Right cardiac atrium (tissue), 5 donors: Measurements from ENCODE around the gene CSK. TPM values are rescaled to one million over a fixed set of nuclear protein-coding genes. Genes with fewer than 3 reads are reported as not detected.

Source experiments
- ATAC-seq, 2 donors: fragments of 200-7000 bp; cut with Tn5 transposase; one replicate each; pipeline versions ENCODE4 v1.8.0 to v1.9.1; 2020; ENCODE audit warnings: moderate library complexity in 2 of 2, mild to moderate bottlenecking in 1 of 2
- DNase-seq, 3 donors: peaks; one replicate each; pipeline ENCODE4 v3.0.0-alpha.2; 2020
- H3K27ac ChIP-seq: one replicate; pipeline ENCODE4 v1.5.1; 2013; ENCODE audit warnings: mild to moderate bottlenecking, low read length, control low read depth, moderate library complexity
- H3K27me3 ChIP-seq: one replicate; pipeline ENCODE4 v1.6.1; 2013; ENCODE audit not compliant: control insufficient read depth, insufficient read depth
- H3K4me1 ChIP-seq: one replicate; pipeline ENCODE4 v1.6.1; 2013; ENCODE audit warnings: low read length; ENCODE audit not compliant: control insufficient read depth, insufficient read depth
- H3K4me3 ChIP-seq: one replicate; pipeline ENCODE4 v1.5.1; 2013; ENCODE audit warnings: low read length, control low read depth
- H3K9me3 ChIP-seq: one replicate; pipeline ENCODE4 v1.6.1; 2013; ENCODE audit warnings: low read length; ENCODE audit not compliant: control insufficient read depth
- WGBS: extraction: QIAGEN DNeasy Blood & Tissue Kit; methylation state at CpG from one replicate; pipeline ENCODE4 v1.1.7; 2013; 5-methylcytosine and 5-hydroxymethylcytosine counted together
- intact Hi-C, 4 donors: fragments of 100-400 bp; cut with DNase I; formaldehyde crosslinking; loops; one replicate each; pipeline versions ENCODE4 v1.11.0 to v1.14.0; 2022 to 2023
- polyA plus RNA-seq: library from polyadenylated mRNA; stranded (reverse); fragments of 200-250 nt; gene quantifications from one replicate; pipeline ENCODE4 v1.2.3, GENCODE V29; 2013
- total RNA-seq, 4 donors: library from RNA; stranded (reverse); fragmentation: NEBNext Ultra II Directional; extraction: Animal tissue kit (Norgen Biotek cat#: 25700); gene quantifications; one replicate each; pipeline ENCODE4 v1.2.1, GENCODE V29; 2021
- donor health status: healthy with polysubstance abuse.
- donor health status: DM: no; HTN: yes; CAD: no.
- donor health status: DM: no; HTN: no; CAD: no.
- donor health status: DM: no; HTN: yes; CAD: no; lungs with severe emphysema.
- donor health status: DM: yes; HTN: yes; CAD: no.

CSK gene
- total and polyA plus RNA-seq, 5 donors: 44.3 to 68.3 (median 59.3) TPM

- peak in 1 of 3 donors; percentile 13 for DNase-seq
- H3K9me3 ChIP-seq: no peaks in the 10 kb centered on the region
- no peaks in the 10 kb centered on the region for H3K27me3 ChIP-seq
- no peaks in the 10 kb centered on the region for H3K4me1 ChIP-seq
- intact Hi-C loops: loop anchor here in 2 of 4 donors (5.0 to 10.0 kb wide), 2 partner anchors 53 to 65 kb away; partner anchors contain the start of gene CSK (in 1 of the 2)
- H3K27ac ChIP-seq: no peak overlapping the region
- ATAC-seq: no peak
- 81% methylated on average over 15 of the region's 15 CpGs for WGBS
- H3K4me3 ChIP-seq: no peak overlapping the region
Observed at GRCh38 chr15:74837482-74838136, 55.7 kb downstream of the CSK start.

DNA sequence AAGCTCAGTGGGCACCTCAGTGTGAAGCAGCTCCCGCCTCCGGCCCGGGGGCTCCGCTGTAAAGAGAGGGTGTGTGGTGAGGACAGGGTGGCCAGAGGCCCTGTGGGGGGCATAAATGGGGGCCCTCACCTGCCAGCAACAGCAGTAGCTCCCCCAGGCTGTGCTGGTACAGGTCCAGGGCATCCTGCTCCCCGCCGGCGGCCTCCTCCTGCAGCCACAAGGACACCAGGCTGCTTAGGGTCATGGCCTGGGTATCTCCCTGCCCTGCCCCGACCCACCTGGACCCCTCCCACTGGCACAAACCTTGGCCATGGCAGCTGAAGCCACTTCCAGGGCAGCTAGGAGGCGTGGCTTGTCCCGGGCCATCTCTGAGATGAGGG lies 56.2 kb downstream of the CSK start:
- WGBS: 94% methylated on average over 10 of the region's 10 CpGs
- no peaks in the 10 kb centered on the region for H3K4me1 ChIP-seq
- no peak overlapping the region for H3K4me3 ChIP-seq
- H3K27me3 ChIP-seq: no peaks in the 10 kb centered on the region
- ATAC-seq (no peak), DNase-seq (peak in 1 of 3 donors; percentile 37)
- intact Hi-C loops: loop anchor here in 2 of 4 donors (5.0 to 10.0 kb wide), 2 partner anchors 53 to 66 kb away; partner anchors contain the start of gene CSK (in 1 of the 2)
- no peak overlapping the region for H3K27ac ChIP-seq
- H3K9me3 ChIP-seq: no peaks in the 10 kb centered on the region

DNA sequence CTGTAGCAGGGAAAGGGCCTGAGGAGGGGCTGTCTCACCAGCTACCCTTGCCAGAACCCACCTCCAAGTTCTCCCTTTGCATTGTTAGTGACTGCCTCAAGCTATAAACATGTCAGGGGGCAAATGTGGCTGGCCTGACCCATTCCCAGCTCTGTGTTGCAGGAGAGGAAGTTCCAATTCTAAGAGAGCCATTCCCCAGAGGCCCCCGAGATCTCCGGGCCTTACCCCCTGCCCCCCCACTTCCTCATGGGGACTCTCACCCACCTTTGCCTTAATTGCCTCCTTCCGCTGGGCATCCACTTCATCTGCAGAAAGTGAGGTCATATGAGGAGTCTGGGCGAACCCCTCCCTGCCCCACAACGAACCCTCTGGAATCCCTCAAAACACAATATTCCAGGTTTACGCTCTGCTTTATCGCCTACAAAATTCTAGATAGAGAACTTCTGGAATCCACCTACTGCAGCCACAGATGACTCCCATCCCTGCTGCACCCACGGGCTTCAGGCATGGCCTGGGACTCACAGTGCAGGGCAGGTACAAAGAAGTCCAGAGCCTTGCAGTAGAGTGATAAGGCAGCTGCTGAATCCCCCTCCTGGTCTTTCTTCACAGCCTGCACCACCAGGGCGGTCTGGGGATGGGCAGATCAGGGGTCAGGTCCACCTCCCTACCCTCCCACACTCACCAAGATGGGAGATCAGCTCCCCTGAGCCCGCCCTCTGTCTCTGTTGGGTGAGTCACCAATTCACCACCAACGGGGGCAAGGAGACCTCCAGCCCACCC lies 57.1 kb downstream of the CSK start:
- Histone ChIP-seq H3K27ac (no peak overlapping the region), H3K27me3 (no peaks in the 10 kb centered on the region), H3K4me1 (no peaks in the 10 kb centered on the region), H3K4me3 (no peak overlapping the region), H3K9me3 (no peaks in the 10 kb centered on the region)
- no peak for ATAC-seq
- WGBS: 87% methylated on average over 11 of the region's 11 CpGs
- no peak for DNase-seq
- intact Hi-C loops: loop anchor here in 2 of 4 donors (5.0 to 10.0 kb wide), 2 partner anchors 54 to 67 kb away; partner anchors contain the start of gene CSK (in 1 of the 2)

GRCh38 chr15:74839526-74840395 lies 57.9 kb downstream of the CSK start:
- no peaks in the 10 kb centered on the region for H3K27me3 ChIP-seq
- 86% methylated on average over 31 of the region's 31 CpGs for WGBS
- H3K9me3 ChIP-seq: no peaks in the 10 kb centered on the region
- no peak overlapping the region for H3K4me3 ChIP-seq
- H3K27ac ChIP-seq: no peak overlapping the region
- DNase-seq (no peak), ATAC-seq (no peak)
- H3K4me1 ChIP-seq: no peaks in the 10 kb centered on the region
- intact Hi-C loops: loop anchor here in 2 of 4 donors (5.0 to 10.0 kb wide), 3 partner anchors 55 to 67 kb away; partner anchors contain the start of genes CSK (in 1 of the 2) and MPI (in 1 of the 2)

GRCh38 chr15:74840851-74841775 lies 59.2 kb downstream of the CSK start:
- DNase-seq: peak in 1 of 3 donors; percentile 47
- Histone ChIP-seq H3K4me1 (no peaks in the 10 kb centered on the region), H3K27me3 (no peaks in the 10 kb centered on the region), H3K9me3 (no peaks in the 10 kb centered on the region), H3K27ac (no peak overlapping the region), H3K4me3 (no peak overlapping the region)
- ATAC-seq: no peak
- intact Hi-C loops: loop anchor here in 1 of 4 donors (10.0 kb wide), 1 partner anchor 54 kb away; the partner anchor contains the start of gene MPI
- 91% methylated on average over 9 of the region's 9 CpGs for WGBS

DNA sequence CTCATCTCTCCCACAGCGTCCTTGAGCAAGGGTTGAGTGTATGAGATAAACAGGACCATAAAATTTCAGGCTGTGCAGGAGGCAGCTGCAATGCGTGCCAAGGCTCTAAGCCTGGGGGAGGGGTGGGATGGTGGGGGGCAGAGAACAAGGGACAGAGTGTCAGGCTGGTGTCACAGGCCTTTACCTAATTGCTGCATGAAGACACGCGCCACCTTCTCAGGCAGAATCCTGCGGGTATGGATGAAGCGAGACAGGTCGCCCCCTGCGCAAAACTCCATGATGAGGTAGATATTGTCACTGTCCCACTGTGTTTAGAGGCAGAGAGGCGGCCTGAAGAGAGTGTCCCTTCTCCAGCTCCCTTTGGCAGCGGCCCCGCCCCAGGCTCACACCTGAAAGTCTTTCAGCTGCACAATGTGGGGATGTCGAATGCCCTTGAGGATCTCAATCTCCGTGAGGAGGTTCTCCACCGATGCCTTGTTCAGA lies 60.1 kb downstream of the CSK start:
- Histone ChIP-seq H3K27ac (no peak overlapping the region), H3K9me3 (no peaks in the 10 kb centered on the region), H3K4me1 (no peaks in the 10 kb centered on the region), H3K27me3 (no peaks in the 10 kb centered on the region), H3K4me3 (peak overlapping the region; percentile 71)
- ATAC-seq (no peak), DNase-seq (peak in 1 of 3 donors; percentile 58)
- WGBS: 83% methylated on average over 14 of the region's 14 CpGs
- intact Hi-C loops: loop anchor here in 1 of 4 donors (10.0 kb wide), 1 partner anchor 53 kb away; the partner anchor contains the start of gene MPI

DNA sequence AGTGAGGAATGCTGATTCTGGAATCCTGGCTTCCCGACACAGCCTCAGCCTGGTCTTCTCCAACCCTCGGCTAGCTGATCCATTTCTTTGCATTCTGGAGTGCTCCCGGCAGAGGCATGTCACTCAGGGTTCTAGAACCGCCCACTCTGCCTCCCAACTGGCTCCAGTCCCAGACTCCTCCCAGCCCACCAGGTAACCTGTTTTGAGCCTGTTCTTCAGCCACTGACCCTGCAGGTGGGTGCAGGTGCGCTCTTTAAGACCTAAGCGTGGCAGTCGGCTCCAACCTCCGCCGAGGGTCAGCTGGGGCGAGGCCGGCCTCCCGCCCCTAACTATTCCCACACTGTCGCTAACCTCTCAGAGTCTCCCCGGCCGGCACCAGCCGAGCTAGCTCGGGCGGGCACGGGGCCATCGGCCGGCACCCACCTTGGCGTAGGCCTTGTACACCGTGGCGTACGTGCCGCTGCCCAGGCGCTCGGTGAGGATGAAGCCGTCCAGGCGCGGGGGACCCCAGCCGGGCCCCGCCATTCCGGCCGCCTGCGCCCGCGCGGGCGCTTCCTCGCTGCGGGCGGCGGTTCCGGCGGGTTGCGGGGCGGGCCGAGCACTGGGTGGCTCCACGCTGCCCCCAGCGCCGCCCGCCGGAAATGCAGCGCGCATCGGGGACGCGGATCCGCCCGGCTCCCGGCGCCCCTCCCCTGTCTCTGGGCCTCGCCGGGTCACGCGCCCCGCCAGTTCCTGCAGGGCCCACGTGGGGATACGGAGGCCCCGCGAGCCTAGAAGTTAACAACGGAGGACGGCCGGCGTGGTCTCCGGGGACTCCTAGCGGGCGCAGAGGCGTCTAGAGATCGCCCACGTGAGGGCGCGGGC lies 60.9 kb downstream of the CSK start, which contains the start of gene ULK3:
Gene ULK3, minus strand, starts transcription at position 576 of the 864 bp plus-strand sequence. Its CDS starts 51 bp downstream, at position 525.
- H3K9me3 ChIP-seq: no peaks in the 10 kb centered on the region
- H3K4me1 ChIP-seq: peaks cover 2% of the 10 kb centered on the region
- ATAC-seq (peak; percentile 89 to 91), DNase-seq (peak; percentile 92 to 97 (median 97))
- peak within 1 kb of the TSS; percentile 71 for H3K27ac ChIP-seq
- WGBS: under 1% methylated on average over 84 of the region's 84 CpGs
- intact Hi-C loops: loop anchor here in 1 of 4 donors (10.0 kb wide), 1 partner anchor 52 kb away; the partner anchor contains the start of gene MPI
- H3K27me3 ChIP-seq: no peaks in the 10 kb centered on the region
- H3K4me3 ChIP-seq: peak within 1 kb of the TSS; percentile 71

GRCh38 chr15:74843445-74843828 lies 61.6 kb downstream of the CSK start:
- H3K9me3 ChIP-seq: no peaks in the 10 kb centered on the region
- DNase-seq (no peak), ATAC-seq (no peak)
- peak overlapping the region; percentile 71 for H3K4me3 ChIP-seq
- H3K27me3 ChIP-seq: no peaks in the 10 kb centered on the region
- WGBS: 9% methylated on average over 18 of the region's 18 CpGs
- peak overlapping the region; percentile 8 for H3K27ac ChIP-seq
- peaks cover 2% of the 10 kb centered on the region for H3K4me1 ChIP-seq
- intact Hi-C loops: loop anchor here in 1 of 4 donors (10.0 kb wide), 1 partner anchor 51 kb away; the partner anchor contains the start of gene MPI

DNA sequence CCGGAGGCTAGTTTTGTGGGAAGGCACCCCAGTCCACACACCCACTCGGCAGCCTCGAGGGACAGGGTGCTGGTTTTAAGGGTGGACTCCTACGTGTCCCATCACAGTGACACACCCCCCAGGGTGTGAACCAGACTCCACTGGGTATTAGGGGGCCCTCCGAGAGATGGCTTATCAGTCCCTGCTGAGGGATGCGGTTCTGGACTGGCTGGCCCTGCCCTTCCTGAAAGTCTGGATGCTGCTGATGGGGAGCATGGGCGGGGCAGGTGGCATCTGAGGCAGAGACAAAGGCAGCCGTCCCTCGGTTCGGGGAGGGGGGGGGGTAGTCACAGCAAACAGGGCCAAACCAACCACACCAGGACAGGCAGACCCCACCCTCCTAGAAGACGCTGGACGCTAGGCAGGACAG lies 62.0 kb downstream of the CSK start:
- Histone ChIP-seq H3K27ac (no peak overlapping the region), H3K4me3 (no peak overlapping the region)

More for the DNA sequence above, 62.0 kb downstream of the CSK start:
- Histone ChIP-seq H3K4me1 (peaks cover 2% of the 10 kb centered on the region), H3K27me3 (no peaks in the 10 kb centered on the region), H3K9me3 (no peaks in the 10 kb centered on the region)
- ATAC-seq (peak in 1 of 2 donors; percentile 12), DNase-seq (peak in 1 of 3 donors; percentile 67)
- WGBS: 52% methylated on average over 12 of the region's 12 CpGs
- intact Hi-C loops: loop anchor here in 1 of 4 donors (10.0 kb wide), 1 partner anchor 51 kb away; the partner anchor contains the start of gene MPI
